ENCODE data around the gene ARHGEF28. TPM values are rescaled to one million over a fixed set of nuclear protein-coding genes. Genes with fewer than 3 reads are reported as not detected.

ARHGEF28 gene
- total and polyA plus RNA-seq, 2 of the 4 experiments (the other 2 are of a cell fraction) = 3.6 to 16.0 TPM

- BruUV-seq (replicated peaks) = no TSS peak
- ChIA-PET POLR2A (ENCODE audit: unreplicated experiment) (interaction anchor here (0.5 kb wide), 2 partner anchors 10 to 27 kb away, joined by 3 to 8 read pairs; no protein-coding TSS in a partner anchor), CTCF (no interaction called here)
- dilution Hi-C loops (cut with HindIII; ENCODE audit: low sequenced_read_pairs, unreplicated experiment) = no loop called here
- Histone ChIP-seq H2AK9ac (replicated peaks; ENCODE audit: low read depth, low read length, poor library complexity) (no peak overlapping the region), H3K27ac (ENCODE audit: insufficient read depth, low read length) (no peak overlapping the region), H2BK5ac (ENCODE audit: low read depth, low read length, poor library complexity, severe bottlenecking) (no peak overlapping the region), H4K20me1 (ENCODE audit: insufficient read depth, low read length) (no peaks in the 10 kb centered on the region), H3K9me1 (ENCODE audit: insufficient read depth, low read length) (no peaks in the 10 kb centered on the region), H3K4me2 (ENCODE audit: low read depth, low read length) (no peak overlapping the region), H3K79me1 (ENCODE audit: low read depth in 1 of 2, low read length in 2 of 2) (peaks cover 8% of the 10 kb centered on the region in 2 experiments; a peak in 2 of 4 replicates), H4K8ac (ENCODE audit: low read depth in 2 of 2, low read length in 2 of 2) (no peak overlapping the region), H3K18ac (ENCODE audit: low read depth, low read length) (no peak overlapping the region), H2AFZ (replicated peaks; ENCODE audit: low read length, poor library complexity) (no peak overlapping the region), H3K9ac (ENCODE audit: low read depth, low read length) (no peak overlapping the region), H2AK5ac (ENCODE audit: low read depth, low read length) (no peak overlapping the region), H4K91ac (ENCODE audit: insufficient read depth, low read depth, low read length) (no peak overlapping the region), H3K4me1 (ENCODE audit: control insufficient read depth, insufficient read depth, low read length) (no peaks in the 10 kb centered on the region), H3K9me3 (ENCODE audit: control insufficient read depth, insufficient read depth, low read length) (no peaks in the 10 kb centered on the region), H4K5ac (ENCODE audit: low read depth, low read length) (no peak overlapping the region), H3K23ac (ENCODE audit: low read depth, low read length) (no peak overlapping the region), H3K14ac (replicated peaks; ENCODE audit: low read depth, low read length) (no peak overlapping the region), H2BK20ac (ENCODE audit: low read depth, low read length) (no peak overlapping the region), H3K36me3 (ENCODE audit: control insufficient read depth, insufficient read depth, low read length) (peaks cover 3% of the 10 kb centered on the region), H2BK120ac (ENCODE audit: low read depth, low read length) (no peak overlapping the region), H3K4me3 (ENCODE audit: insufficient read depth, low read depth, low read length) (no peak overlapping the region), H3K27me3 (ENCODE audit: control insufficient read depth, insufficient read depth, low read length) (no peaks in the 10 kb centered on the region), H3K4ac (ENCODE audit: low read depth, low read length) (no peak overlapping the region), H3K56ac (ENCODE audit: extremely low read depth, insufficient read depth, low read length) (no peak overlapping the region), H2BK15ac (ENCODE audit: low read depth, low read length) (no peak overlapping the region)
- ATAC-seq (ENCODE audit: low read depth) (no peak), DNase-seq (no peak)
- intact Hi-C loops (cut with micrococcal nuclease) = no loop called here
- no peak for TF ChIP-seq BHLHE40 (IDR thresholded peaks at IDR 0.05; ENCODE audit: low read depth, low read length)
- in situ Hi-C loops (cut with MboI; ENCODE audit: low sequenced_read_pairs) = no loop called here
- no CpG with 5 or more reads among the region's 2 CpGs for WGBS, 2 experiments (ENCODE audit: extremely low coverage in 2 of 2, insufficient read length in 1 of 2)
These were observed 209.7 kb downstream of the ARHGEF28 start for GRCh38 chr5:73835726-73836125.
